ENCODE data around the gene CAMSAP3. TPM values are rescaled to one million over a fixed set of nuclear protein-coding genes. Genes with fewer than 3 reads are reported as not detected.

CAMSAP3 gene
- total RNA-seq, 1 donor from 2014 or later: 12.6 TPM

GRCh38 chr19:7605490-7606222 is 10.0 kb downstream of the CAMSAP3 start:
- DNase-seq (ENCODE audit: low read depth): no peak
- Histone ChIP-seq H3K36me3 (ENCODE audit: control insufficient read depth, insufficient read depth, low read length) (no peaks in the 10 kb centered on the region), H3K4me3 (ENCODE audit: low read depth, low read length) (no peak overlapping the region), H3K27me3 (ENCODE audit: control insufficient read depth, insufficient read depth, low read length) (no peaks in the 10 kb centered on the region)
- no peak for TF ChIP-seq CTCF (IDR thresholded peaks at IDR 0.05; ENCODE audit: insufficient read depth, low read length, poor library complexity, severe bottlenecking)

GRCh38 chr19:7606289-7606688 is 10.6 kb downstream of the CAMSAP3 start:
- Histone ChIP-seq H3K36me3 (ENCODE audit: control insufficient read depth, insufficient read depth, low read length) (no peaks in the 10 kb centered on the region), H3K27me3 (ENCODE audit: control insufficient read depth, insufficient read depth, low read length) (no peaks in the 10 kb centered on the region), H3K4me3 (ENCODE audit: low read depth, low read length) (no peak overlapping the region)
- TF ChIP-seq CTCF (IDR thresholded peaks at IDR 0.05; ENCODE audit: insufficient read depth, low read length, poor library complexity, severe bottlenecking): no peak
- DNase-seq (ENCODE audit: low read depth): no peak

GRCh38 chr19:7607212-7607873 is 11.7 kb downstream of the CAMSAP3 start:
- DNase-seq (ENCODE audit: low read depth): no peak
- no peaks in the 10 kb centered on the region for H3K27me3 ChIP-seq (ENCODE audit: control insufficient read depth, insufficient read depth, low read length)
- no peak overlapping the region for H3K4me3 ChIP-seq (ENCODE audit: low read depth, low read length)
- no peaks in the 10 kb centered on the region for H3K36me3 ChIP-seq (ENCODE audit: control insufficient read depth, insufficient read depth, low read length)
- no peak for TF ChIP-seq CTCF (IDR thresholded peaks at IDR 0.05; ENCODE audit: insufficient read depth, low read length, poor library complexity, severe bottlenecking)

- no peak for DNase-seq (ENCODE audit: low read depth)
- no peaks in the 10 kb centered on the region for H3K36me3 ChIP-seq (ENCODE audit: control insufficient read depth, insufficient read depth, low read length)
- H3K4me3 ChIP-seq (ENCODE audit: low read depth, low read length): no peak overlapping the region
- no peaks in the 10 kb centered on the region for H3K27me3 ChIP-seq (ENCODE audit: control insufficient read depth, insufficient read depth, low read length)
- no peak for TF ChIP-seq CTCF (IDR thresholded peaks at IDR 0.05; ENCODE audit: insufficient read depth, low read length, poor library complexity, severe bottlenecking)
Observed at GRCh38 chr19:7607874-7608560, 12.4 kb downstream of the CAMSAP3 start.

- Histone ChIP-seq H3K4me3 (ENCODE audit: low read depth, low read length) (no peak overlapping the region), H3K36me3 (ENCODE audit: control insufficient read depth, insufficient read depth, low read length) (no peaks in the 10 kb centered on the region), H3K27me3 (ENCODE audit: control insufficient read depth, insufficient read depth, low read length) (no peaks in the 10 kb centered on the region)
- TF ChIP-seq CTCF (IDR thresholded peaks at IDR 0.05; ENCODE audit: insufficient read depth, low read length, poor library complexity, severe bottlenecking): no peak
- DNase-seq (ENCODE audit: low read depth): no peak
Observed at GRCh38 chr19:7610491-7611240, 15.0 kb downstream of the CAMSAP3 start.

All from kidney epithelial cell (primary cell).